ENCODE measurements around the gene LPAR1.

GRCh38 chr9:111038331-111039230 is at the start of gene LPAR1:
- no peak for TF ChIP-seq CTCF (IDR thresholded peaks at IDR 0.05; ENCODE audit: low read depth, low read length)
- no peak for TF ChIP-seq EZH2phosphoT487 (IDR thresholded peaks at IDR 0.05; ENCODE audit: low read depth)
